ENCODE results near the gene SMIM9. TPM values are rescaled to one million over a fixed set of nuclear protein-coding genes. Genes with fewer than 3 reads are reported as not detected.

Gene SMIM9
- total and polyA plus RNA-seq, 7 donors = 2.3 TPM; not detected in 6

DNA sequence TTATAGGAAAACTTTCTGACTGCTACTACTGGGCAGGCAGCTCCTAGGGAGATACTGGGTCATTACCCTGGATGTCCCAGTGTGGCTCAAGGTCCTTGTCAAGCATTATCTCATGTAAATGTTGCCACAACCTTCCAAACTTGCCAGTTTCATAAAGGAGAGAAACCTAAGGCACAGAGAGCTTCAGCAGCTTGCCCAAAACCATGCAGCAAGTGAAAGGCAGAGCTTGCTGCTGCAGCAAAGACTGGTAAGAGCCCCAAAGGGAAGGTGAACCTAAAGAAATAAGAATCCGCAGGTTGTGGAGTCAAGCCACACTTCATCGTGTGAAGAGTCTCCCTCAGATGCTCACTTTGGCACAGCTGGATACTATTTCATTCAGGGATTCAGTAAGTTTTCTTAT lies 31.5 kb downstream of the SMIM9 start:
- DNase-seq = no peak
- TF ChIP-seq POLR2AphosphoS5 (IDR thresholded peaks at IDR 0.05) (no peak), POLR2A (IDR thresholded peaks at IDR 0.05) (no peak), EP300 (IDR thresholded peaks at IDR 0.05) (no peak)
- TF ChIP-seq, protein P1, sequence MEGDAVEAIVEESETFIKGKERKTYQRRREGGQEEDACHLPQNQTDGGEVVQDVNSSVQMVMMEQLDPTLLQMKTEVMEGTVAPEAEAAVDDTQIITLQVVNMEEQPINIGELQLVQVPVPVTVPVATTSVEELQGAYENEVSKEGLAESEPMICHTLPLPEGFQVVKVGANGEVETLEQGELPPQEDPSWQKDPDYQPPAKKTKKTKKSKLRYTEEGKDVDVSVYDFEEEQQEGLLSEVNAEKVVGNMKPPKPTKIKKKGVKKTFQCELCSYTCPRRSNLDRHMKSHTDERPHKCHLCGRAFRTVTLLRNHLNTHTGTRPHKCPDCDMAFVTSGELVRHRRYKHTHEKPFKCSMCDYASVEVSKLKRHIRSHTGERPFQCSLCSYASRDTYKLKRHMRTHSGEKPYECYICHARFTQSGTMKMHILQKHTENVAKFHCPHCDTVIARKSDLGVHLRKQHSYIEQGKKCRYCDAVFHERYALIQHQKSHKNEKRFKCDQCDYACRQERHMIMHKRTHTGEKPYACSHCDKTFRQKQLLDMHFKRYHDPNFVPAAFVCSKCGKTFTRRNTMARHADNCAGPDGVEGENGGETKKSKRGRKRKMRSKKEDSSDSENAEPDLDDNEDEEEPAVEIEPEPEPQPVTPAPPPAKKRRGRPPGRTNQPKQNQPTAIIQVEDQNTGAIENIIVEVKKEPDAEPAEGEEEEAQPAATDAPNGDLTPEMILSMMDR (IDR thresholded peaks at IDR 0.05) = no peak
- Histone ChIP-seq H3K4me1 (peaks cover 0 to 30% (median 14%) of the 10 kb centered on the region in 4 donors), H3K36me3 (no peaks in the 10 kb centered on the region), H3K4me3 (no peak overlapping the region), H3K9me3 (no peaks in the 10 kb centered on the region), H3K27me3 (no peaks in the 10 kb centered on the region), H3K27ac (no peak overlapping the region)
- intact Hi-C loops (cut with DNase I) = loop anchor here (5.0 kb wide), 1 partner anchor 41 kb away; the partner anchor contains the start of gene DKC1
- 76 to 84% methylated on average over 2 of the region's 2 CpGs for WGBS, 2 donors

DNA sequence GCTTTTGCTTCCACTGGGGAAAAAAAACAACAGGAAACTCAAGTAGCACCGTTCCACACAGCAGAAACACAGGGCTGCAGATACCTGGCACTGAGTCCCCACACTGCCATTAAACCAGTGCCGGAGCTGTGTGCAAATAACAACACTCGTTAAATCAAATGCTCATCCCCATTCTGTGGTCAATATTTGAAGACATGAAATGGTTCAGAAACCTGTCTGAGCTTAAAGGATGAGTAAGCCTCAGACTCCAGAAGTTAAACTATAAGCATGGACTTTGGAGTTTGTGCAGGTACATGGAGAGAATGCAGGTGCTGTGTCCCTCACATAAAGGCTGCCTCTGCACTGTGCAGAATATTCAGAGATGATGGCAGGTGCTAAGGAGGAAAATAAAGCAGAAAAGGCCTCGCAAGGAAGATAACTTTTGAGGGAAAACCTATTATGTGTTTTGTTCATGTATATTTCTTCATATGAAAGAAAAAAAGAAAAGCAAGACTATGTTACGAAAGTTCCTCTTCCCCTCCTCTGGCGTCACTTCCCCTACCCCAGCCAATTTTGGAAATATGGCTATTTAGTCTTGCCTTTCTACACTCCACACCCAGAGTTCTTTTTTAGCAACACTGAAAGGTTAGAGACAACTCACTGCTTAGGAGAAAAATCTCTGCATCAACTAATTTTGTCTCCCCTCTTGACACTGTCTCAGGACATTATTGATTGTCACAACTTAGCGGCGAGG lies 33.8 kb downstream of the SMIM9 start:
- no peak for DNase-seq
- TF ChIP-seq, protein P1 (IDR thresholded peaks at IDR 0.05) = no peak
- TF ChIP-seq POLR2AphosphoS5 (IDR thresholded peaks at IDR 0.05) = no peak
- TF ChIP-seq EP300 (IDR thresholded peaks at IDR 0.05) = no peak
- no peak for TF ChIP-seq POLR2A (IDR thresholded peaks at IDR 0.05)
- Histone ChIP-seq H3K27me3 (no peaks in the 10 kb centered on the region), H3K36me3 (no peaks in the 10 kb centered on the region), H3K9me3 (no peaks in the 10 kb centered on the region), H3K4me1 (peaks cover 0 to 31% (median 14%) of the 10 kb centered on the region in 4 donors), H3K27ac (peak overlapping the region in 3 of 4 donors; percentile 17 to 67 (median 45)), H3K4me3 (no peak overlapping the region)
- WGBS, 2 donors = 30 to 55% methylated on average over 8 of the region's 8 CpGs
- intact Hi-C loops (cut with DNase I) = loop anchor here (5.0 kb wide), 1 partner anchor 38 kb away; the partner anchor contains the start of gene DKC1

DNA sequence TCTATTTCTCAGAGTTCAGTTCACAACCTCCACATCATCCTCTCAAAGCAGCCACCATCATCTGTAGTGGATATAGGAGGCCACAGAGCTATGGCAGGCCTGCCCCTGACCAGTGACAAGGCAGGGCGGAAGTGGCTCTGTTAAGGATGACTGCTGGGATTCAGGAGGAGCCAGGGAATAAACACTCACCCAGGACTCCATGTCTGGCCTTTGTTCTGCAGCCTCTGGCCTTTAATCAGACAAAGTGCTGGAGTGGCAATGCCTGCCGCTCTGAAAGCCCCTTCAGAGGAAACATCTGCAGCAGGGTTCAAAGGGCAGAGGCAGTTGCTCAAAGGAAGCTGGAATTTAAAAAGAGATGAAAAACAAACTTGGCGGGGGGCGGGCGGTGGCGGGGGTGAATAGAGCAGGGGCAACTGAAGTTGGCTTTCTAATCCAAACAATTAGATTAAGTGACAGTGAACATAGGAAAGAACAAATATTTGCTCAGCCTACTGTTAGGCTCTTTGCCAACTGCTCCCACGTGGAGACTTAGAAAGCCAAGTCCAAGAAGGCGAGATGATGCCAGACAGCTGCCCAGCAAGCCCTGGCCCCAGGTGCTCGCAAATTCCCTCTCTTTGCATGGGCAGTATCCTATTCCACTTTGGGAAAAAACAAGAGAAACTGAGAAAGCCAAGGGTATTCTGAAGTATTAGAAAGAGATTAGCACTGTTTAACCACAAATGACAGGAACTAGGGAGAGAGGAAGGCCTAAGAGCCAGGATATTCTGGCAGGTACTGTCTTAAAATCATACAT lies 34.7 kb downstream of the SMIM9 start:
- 14 to 34% methylated on average over 9 of the region's 9 CpGs for WGBS, 2 donors
- no peak overlapping the region for H3K4me3 ChIP-seq
- no peaks in the 10 kb centered on the region for H3K36me3 ChIP-seq
- H3K27ac ChIP-seq = peak overlapping the region; percentile 17 to 67 (median 44)
- no peak for DNase-seq
- no peak for TF ChIP-seq EP300 (IDR thresholded peaks at IDR 0.05)
- no peak for TF ChIP-seq POLR2AphosphoS5 (IDR thresholded peaks at IDR 0.05)
- TF ChIP-seq, protein P1 (IDR thresholded peaks at IDR 0.05) = no peak
- TF ChIP-seq POLR2A (IDR thresholded peaks at IDR 0.05) = no peak
- intact Hi-C loops (cut with DNase I) = loop anchor here (2.0 to 5.0 kb wide), 2 partner anchors 37 to 73 kb away; partner anchors contain the start of gene DKC1
- H3K9me3 ChIP-seq = no peaks in the 10 kb centered on the region
- no peaks in the 10 kb centered on the region for H3K27me3 ChIP-seq
- H3K4me1 ChIP-seq = peaks cover 0 to 31% (median 14%) of the 10 kb centered on the region in 4 donors

DNA sequence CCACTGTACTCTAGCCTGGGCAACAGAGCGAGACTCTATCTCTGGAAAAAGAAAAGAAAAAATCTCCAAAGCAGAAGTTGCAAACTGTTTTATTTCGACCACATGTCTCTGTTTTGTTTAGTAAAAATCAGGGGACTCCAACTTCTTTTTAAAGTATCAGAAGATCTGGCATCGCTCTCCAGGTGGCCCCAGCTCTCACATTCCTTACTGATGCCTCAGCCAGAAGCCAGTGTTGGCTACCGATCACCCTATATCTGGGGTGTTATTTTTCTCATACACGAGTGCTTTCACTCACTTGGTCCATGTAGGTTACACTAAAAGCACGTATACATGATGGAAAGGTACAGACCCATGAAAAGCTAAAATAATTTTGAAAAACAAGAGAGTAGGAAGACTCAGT lies 37.5 kb downstream of the SMIM9 start:
- peaks cover 0 to 23% (median 12%) of the 10 kb centered on the region in 4 donors for H3K4me1 ChIP-seq
- DNase-seq = no peak
- WGBS, 2 donors = 78 to 89% methylated on average over 6 of the region's 6 CpGs
- H3K4me3 ChIP-seq = no peak overlapping the region
- TF ChIP-seq, protein P1 (IDR thresholded peaks at IDR 0.05) = no peak
- TF ChIP-seq EP300 (IDR thresholded peaks at IDR 0.05) (no peak), POLR2A (IDR thresholded peaks at IDR 0.05) (no peak), POLR2AphosphoS5 (IDR thresholded peaks at IDR 0.05) (no peak)
- intact Hi-C loops (cut with DNase I) = no loop called here
- no peaks in the 10 kb centered on the region for H3K36me3 ChIP-seq
- no peaks in the 10 kb centered on the region for H3K27me3 ChIP-seq
- no peak overlapping the region for H3K27ac ChIP-seq
- H3K9me3 ChIP-seq = no peaks in the 10 kb centered on the region

Measured in sigmoid colon (tissue), 7 donors.